HepG2 (cell line): ENCODE data around the gene BCAR3. TPM values are rescaled to one million over a fixed set of nuclear protein-coding genes. Genes with fewer than 3 reads are reported as not detected.

ENCODE experiments used
- ATAC-seq: fragments of 200-7000 bp; cut with Tn5 transposase; 3 replicates; pipeline ENCODE4 v1.9.1; 2020; ENCODE audit warnings: mild to moderate bottlenecking, moderate library complexity
- BruUV-seq: library from RNA; stranded (reverse); fragments of 400-500 nt; replicated peaks from 2 replicates; lab custom pipeline; 2021; lab: Mats Ljungman, UMichigan
- CTCF ChIA-PET: fragments of 300-600 bp; formaldehyde crosslinking; extraction: SDS; loops from one replicate; lab custom pipeline; 2021; ENCODE audit warnings: low total read pairs, inconsistent platforms, low intra/inter-chr PET ratio; lab: Yijun Ruan, JAX
- POLR2A ChIA-PET: fragments of 350-600 bp; sonication (Branson Sonifier 250); formaldehyde crosslinking; loops from one replicate; lab custom pipeline; 2020; ENCODE audit warnings: antibody characterized with exemption, inconsistent platforms; lab: Yijun Ruan, JAX
- DNase-seq: peaks from one replicate; pipeline ENCODE4 v3.0.0-alpha.2; 2015; ENCODE audit warnings: low spot score
- FAIRE-seq: peaks from 3 replicates; lab custom pipeline; 2011; peaks lifted over from hg19 to GRCh38; lab: Jason Lieb, UNC
- H2AFZ ChIP-seq: one replicate; pipeline ENCODE4 v1.6.1; 2011; ENCODE audit warnings: low read length, inconsistent platforms
- H3K27ac ChIP-seq: fragments of 300-600 bp; 3 replicates; pipeline ENCODE4 v1.8.0; 2011; ENCODE audit warnings: mixed run types, mild to moderate bottlenecking, mixed read lengths, low read length, inconsistent platforms; ENCODE audit not compliant: insufficient read depth; ENCODE audit errors: extremely low read length
- H3K27me3 ChIP-seq, 2 experiments: fragments of 200-600 bp in 1 of 2; 2 replicates in 1 of 2; 3 replicates in 1 of 2; pipeline versions ENCODE4 v1.6.0 to v1.8.0; 2011; ENCODE audit warnings: low read length in 2 of 2, mild to moderate bottlenecking in 2 of 2, moderate library complexity in 2 of 2, inconsistent platforms in 1 of 2; ENCODE audit not compliant: insufficient read depth in 2 of 2, control insufficient read depth in 1 of 2
- H3K36me3 ChIP-seq, 2 experiments: fragments of 200-600 bp in 1 of 2; replicated peaks in 1 of 2; 2 replicates in 1 of 2; 3 replicates in 1 of 2; pipeline versions ENCODE4 v1.5.1 to v1.8.0; 2011; ENCODE audit warnings: low read length in 2 of 2, inconsistent platforms in 1 of 2; ENCODE audit not compliant: insufficient read depth in 2 of 2, control insufficient read depth in 1 of 2
- H3K4me1 ChIP-seq: 2 replicates; pipeline ENCODE4 v1.5.1; 2012; ENCODE audit warnings: low read length, inconsistent platforms; ENCODE audit not compliant: insufficient read depth
- H3K4me2 ChIP-seq: 2 replicates; pipeline ENCODE4 v1.6.0; 2011; ENCODE audit warnings: low read depth, low read length, inconsistent platforms
- H3K4me3 ChIP-seq, 3 experiments: fragments of 200-600 bp in 1 of 3; sonication (generic), shearing (Covaris generic) in 1 of 3; replicated peaks in 1 of 3; 2 replicates each; pipeline ENCODE4 v1.5.1; 2011 to 2016; ENCODE audit warnings: low read length in 3 of 3, inconsistent platforms in 2 of 3, low read depth in 2 of 3, mild to moderate bottlenecking in 2 of 3, control low read depth in 1 of 3, mixed read lengths in 1 of 3; ENCODE audit not compliant: insufficient read depth in 1 of 3
- H3K79me2 ChIP-seq: one replicate; pipeline ENCODE4 v1.6.1; 2011; ENCODE audit warnings: low read length, inconsistent platforms; ENCODE audit not compliant: insufficient read depth
- H3K9ac ChIP-seq: 2 replicates; pipeline ENCODE4 v1.6.0; 2011; ENCODE audit warnings: mild to moderate bottlenecking, low read depth, low read length, inconsistent platforms; ENCODE audit not compliant: insufficient read depth
- H3K9me3 ChIP-seq: 2 replicates; pipeline ENCODE4 v1.5.1; 2012; ENCODE audit warnings: mild to moderate bottlenecking, low read length
- H4K20me1 ChIP-seq: 2 replicates; pipeline ENCODE4 v1.6.0; 2011; ENCODE audit warnings: inconsistent platforms, mild to moderate bottlenecking, low read length, moderate library complexity; ENCODE audit not compliant: insufficient read depth
- ATF5 ChIP-seq: sonication (generic); formaldehyde crosslinking; IDR thresholded peaks from 2 replicates; pipeline ENCODE4 v1.4.0; 2020; ENCODE audit warnings: mild to moderate bottlenecking, low read depth, missing genetic modification reagents
- CHD2 ChIP-seq: IDR thresholded peaks from 2 replicates; pipeline ENCODE4 v1.6.1; 2011; ENCODE audit warnings: low read depth, low read length, improper control_type of control experiment
- ZMAT3 ChIP-seq: sonication (generic); formaldehyde crosslinking; conservative IDR thresholded peaks from 2 replicates; pipeline ENCODE4 v1.7.0; 2021; ENCODE audit warnings: missing genetic modification reagents
- ZNF468 ChIP-seq: sonication (generic); formaldehyde crosslinking; IDR thresholded peaks from 2 replicates; pipeline ENCODE4 v1.8.0; 2022; ENCODE audit warnings: mild to moderate bottlenecking, moderate library complexity, missing genetic modification reagents
- ZNF501 ChIP-seq: sonication (generic); formaldehyde crosslinking; IDR thresholded peaks from 2 replicates; pipeline ENCODE4 v1.5.1; 2020; ENCODE audit warnings: mild to moderate bottlenecking, moderate library complexity, missing genetic modification reagents
- ZNF670 ChIP-seq: sonication (generic); formaldehyde crosslinking; IDR thresholded peaks from 2 replicates; pipeline ENCODE4 v1.8.0; 2022; ENCODE audit warnings: mild to moderate bottlenecking, missing genetic modification reagents, borderline replicate concordance
- ZNF704 ChIP-seq: sonication (generic); formaldehyde crosslinking; IDR thresholded peaks from 2 replicates; pipeline ENCODE4 v1.8.1; 2023; ENCODE audit warnings: mild to moderate bottlenecking, inconsistent platforms, moderate library complexity, missing genetic modification reagents, borderline replicate concordance
- ZNF784 ChIP-seq: sonication (generic); formaldehyde crosslinking; IDR thresholded peaks from 2 replicates; pipeline ENCODE4 v1.5.1; 2020; ENCODE audit warnings: missing genetic modification reagents, mild to moderate bottlenecking, borderline replicate concordance
- ZSCAN29 ChIP-seq: sonication (generic); formaldehyde crosslinking; conservative IDR thresholded peaks from 2 replicates; pipeline ENCODE4 v1.4.0; 2020; ENCODE audit warnings: mild to moderate bottlenecking, missing genetic modification reagents
- WGBS: methylation state at CpG from one replicate; pipeline ENCODE4 v1.1.6; 2017; ENCODE audit warnings: low lambda C conversion rate; 5-methylcytosine and 5-hydroxymethylcytosine counted together
- in situ Hi-C: cut with HindIII; loops from 2 replicates; pipeline ENCODE4 v1.10.0; 2017; ENCODE audit warnings: low pct_unique_long_range_greater_than_20kb; ENCODE audit not compliant: extremely low pct_ligation_motif_present
- intact Hi-C: fragments of 100-400 bp; cut with micrococcal nuclease; formaldehyde crosslinking; loops from one replicate; pipeline ENCODE4 v1.10.0; 2022; ENCODE audit not compliant: unreplicated experiment
- polyA plus RNA-seq, 8 experiments: library from polyadenylated mRNA; depleted of rRNA in 3 of 8; stranded (reverse) in 7 of 8; unstranded in 1 of 8; fragments of >200 nt; fragmentation: Illumina TruSeq in 4 of 8; extraction: Trizol in 4 of 8; gene quantifications; 2 replicates each; pipeline versions ENCODE4 v1.2.1 to v1.2.3, GENCODE V29; 2011 to 2016; ENCODE audit warnings: low read depth in 4 of 8, missing spikeins in 1 of 8, mixed read lengths in 1 of 8; ENCODE audit not compliant: insufficient read depth in 1 of 8
- total RNA-seq, 5 experiments: library from RNA; depleted of rRNA; stranded (reverse); fragments of >200 nt; fragmentation: Illumina TruSeq; extraction: Trizol; gene quantifications; 2 replicates each; pipeline ENCODE4 v1.2.3, GENCODE V29; 2016; ENCODE audit warnings: low read depth in 1 of 5

BCAR3 gene
- total and polyA plus RNA-seq, 2 of the 13 experiments (the other 11 are each of a cell fraction or from before 2014, with no cell fraction given) = 3.6 to 4.8 TPM

GRCh38 chr1:93716163-93716562 lies 34.5 kb upstream of the BCAR3 start:
- WGBS = 86% methylated on average over 1 of the region's 1 CpG
- peaks cover 0 to 6% of the 10 kb centered on the region in 2 experiments; a peak in 1 of 5 replicates for H3K27me3 ChIP-seq
- no peaks in the 10 kb centered on the region for H3K9me3 ChIP-seq
- no peak overlapping the region for H3K4me3 ChIP-seq
- in situ Hi-C loops (no loop called here), intact Hi-C loops (no loop called here)
- H3K27ac ChIP-seq = no peak overlapping the region
- H3K4me1 ChIP-seq = peaks cover 16% of the 10 kb centered on the region
- no peaks in the 10 kb centered on the region for H4K20me1 ChIP-seq
- no peak overlapping the region for H3K4me2 ChIP-seq
- H2AFZ ChIP-seq = no peak overlapping the region
- BruUV-seq = no TSS peak
- H3K36me3 ChIP-seq = no peaks in the 10 kb centered on the region
- POLR2A ChIA-PET = no interaction called here
- TF ChIP-seq ZSCAN29 (no peak), ATF5 (CRISPR knock-in tag) (no peak), CHD2 (no peak)
- no peaks in the 10 kb centered on the region for H3K79me2 ChIP-seq
- DNase-seq (no peak), FAIRE-seq (no peak), ATAC-seq (no peak)
- CTCF ChIA-PET = no interaction called here
- H3K9ac ChIP-seq = no peak overlapping the region

- no peaks in the 10 kb centered on the region for H3K79me2 ChIP-seq
- ChIA-PET POLR2A (no interaction called here), CTCF (no interaction called here)
- no peak overlapping the region for H3K27ac ChIP-seq
- no peak overlapping the region for H3K4me2 ChIP-seq
- intact Hi-C loops = no loop called here
- 0 out of 5 replicates have a peak, but pooled peaks cover 0 to under 1% of the 10 kb centered on the region in 2 experiments for H3K27me3 ChIP-seq
- BruUV-seq = no TSS peak
- H4K20me1 ChIP-seq = no peaks in the 10 kb centered on the region
- TF ChIP-seq ZMAT3 (CRISPR knock-in tag) (no peak), ZNF468 (no peak), ZNF704 (CRISPR knock-in tag) (no peak), ZNF670 (CRISPR knock-in tag) (no peak), ZNF501 (CRISPR knock-in tag) (no peak), ZNF784 (no peak)
- H3K9me3 ChIP-seq = no peaks in the 10 kb centered on the region
- no peak overlapping the region for H3K4me3 ChIP-seq
- H3K9ac ChIP-seq = no peak overlapping the region
- H2AFZ ChIP-seq = no peak overlapping the region
- FAIRE-seq = no peak
- in situ Hi-C loops = no loop called here
- H3K36me3 ChIP-seq = no peaks in the 10 kb centered on the region
- WGBS = 15% methylated on average over 10 of the region's 10 CpGs
- DNase-seq = no peak
- H3K4me1 ChIP-seq = peaks cover 21% of the 10 kb centered on the region
- no peak for ATAC-seq
Measured at GRCh38 chr1:93715529-93716126, 34.0 kb upstream of the BCAR3 start.
